GM20000 (cell line): ENCODE measurements around the gene HDAC4.

Source experiments
- DNase-seq: peaks from one replicate; pipeline ENCODE4 v3.0.0; 2012; ENCODE audit warnings: low spot score
- CTCF ChIP-seq: IDR thresholded peaks from 2 replicates; pipeline ENCODE4 v1.5.1; 2012; ENCODE audit warnings: mild to moderate bottlenecking, control low read depth; ENCODE audit errors: extremely low read depth, missing control alignments

HDAC4 gene

DNA sequence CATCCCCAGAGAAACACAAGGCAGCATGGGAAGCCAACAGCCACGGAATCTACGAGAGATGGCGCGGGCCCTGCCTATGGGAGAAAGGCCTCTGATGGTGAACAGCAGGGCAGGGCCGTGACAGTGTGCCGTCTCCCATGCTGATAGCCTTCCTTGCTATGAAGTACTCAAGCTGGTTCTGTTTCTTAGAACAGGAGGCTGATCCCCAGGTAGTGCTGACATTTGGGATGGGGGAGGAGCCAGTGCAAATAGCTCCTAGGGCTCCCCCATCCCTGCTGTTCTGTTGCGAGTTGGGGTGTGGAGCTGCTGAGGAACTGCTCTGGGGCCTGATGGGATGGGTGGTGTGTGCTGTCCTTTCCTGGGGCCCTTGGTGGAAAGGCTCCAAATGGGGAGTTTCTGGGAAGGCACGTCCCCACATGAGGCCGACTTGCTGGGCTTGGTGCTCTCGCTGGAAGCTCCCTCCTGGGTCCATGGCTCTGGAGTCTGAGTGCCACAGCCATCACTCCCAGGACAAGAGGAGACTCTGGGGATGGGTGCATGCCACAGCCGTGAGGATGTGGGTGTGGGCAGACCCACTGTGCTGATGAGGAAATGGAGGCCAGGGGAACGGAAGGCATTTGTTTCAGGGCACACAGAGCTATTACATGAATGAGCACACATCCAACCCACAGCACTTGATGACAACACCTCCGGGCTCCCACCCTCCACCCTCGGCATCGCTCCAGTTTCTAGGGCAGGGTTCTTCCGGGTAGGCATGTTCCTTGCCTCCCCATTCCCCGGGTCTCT, 246.8 kb downstream of the HDAC4 start:
- TF ChIP-seq CTCF, result no peak
- no peak for DNase-seq

DNA sequence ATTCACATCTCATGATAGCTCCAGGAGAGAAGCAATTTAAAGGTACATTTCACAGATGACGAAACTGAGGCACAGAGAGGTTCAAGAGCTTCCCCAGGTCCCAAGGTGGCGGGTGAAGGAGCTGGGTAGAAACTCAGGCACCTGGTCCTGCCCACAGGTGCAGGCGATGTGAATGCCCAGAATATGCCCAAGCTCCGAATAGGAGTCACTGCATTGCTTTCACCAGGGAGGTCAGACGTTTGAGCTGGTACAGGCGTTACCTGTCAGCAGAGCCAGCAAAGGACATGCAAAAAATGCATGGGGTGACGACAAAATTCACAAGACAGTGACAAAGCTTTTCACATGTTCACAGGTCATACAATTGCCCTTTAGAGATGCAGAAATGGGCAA, 247.9 kb downstream of the HDAC4 start:
- no peak for TF ChIP-seq CTCF
- no peak for DNase-seq

DNA sequence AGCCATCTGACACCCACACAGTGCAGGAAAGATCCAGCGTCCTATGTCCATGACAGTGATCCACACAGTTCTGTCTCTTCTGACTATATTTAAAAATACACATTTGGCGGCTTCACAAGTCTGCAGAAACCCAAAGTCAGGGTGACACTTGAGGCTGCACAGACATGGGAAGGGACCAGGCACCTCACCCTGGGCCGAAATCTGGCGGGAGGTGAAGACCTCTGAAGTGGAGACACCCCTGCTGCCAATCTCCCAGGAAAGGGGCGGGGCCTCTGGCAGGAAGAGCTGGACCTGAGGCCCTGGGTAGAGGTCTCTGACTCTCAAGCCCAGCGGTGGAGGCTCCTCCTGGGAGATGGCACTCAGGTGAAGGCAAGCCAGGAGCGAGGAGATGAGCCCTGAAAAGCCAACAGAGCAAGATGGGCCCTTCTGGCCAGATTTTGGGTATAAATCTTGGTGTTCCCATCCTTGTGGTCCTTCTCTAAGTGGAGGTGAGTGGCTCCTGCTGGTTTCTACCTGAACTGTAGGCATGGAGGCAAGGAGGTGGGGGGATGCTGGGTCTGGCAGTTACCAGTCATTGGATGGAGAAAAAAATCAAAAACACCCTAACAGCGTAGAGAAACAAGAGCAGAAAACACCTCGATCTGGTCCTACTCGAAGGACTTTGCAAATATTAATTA, 248.4 kb downstream of the HDAC4 start:
- DNase-seq, result no peak
- TF ChIP-seq CTCF, result no peak

- DNase-seq, result no peak
- TF ChIP-seq CTCF, result no peak
Observed at GRCh38 chr2:239151201-239152131, 249.4 kb downstream of the HDAC4 start.

GRCh38 chr2:239150125-239151011, 250.5 kb downstream of the HDAC4 start:
- no peak for DNase-seq
- no peak for TF ChIP-seq CTCF

GRCh38 chr2:239149501-239149900, 251.3 kb downstream of the HDAC4 start:
- no peak for DNase-seq
- no peak for TF ChIP-seq CTCF
